NCI-H1694 treated with DMSO at 0.1 percent for 48 hours (cell line): ENCODE results near the gene RPP30.
"Not testable (repeated sequence)": the region's sequence is repeated elsewhere in the genome, so short reads cannot be mapped to it uniquely, and the experiment has no call there.

Experiments
- DNase-seq: peaks from one replicate; lab custom pipeline; 2025; lab: John Stamatoyannopoulos, UW

Gene RPP30

GRCh38 chr10:90871279-90871765 is 452 bp upstream of the RPP30 start:
- DNase-seq, result no peak

DNA sequence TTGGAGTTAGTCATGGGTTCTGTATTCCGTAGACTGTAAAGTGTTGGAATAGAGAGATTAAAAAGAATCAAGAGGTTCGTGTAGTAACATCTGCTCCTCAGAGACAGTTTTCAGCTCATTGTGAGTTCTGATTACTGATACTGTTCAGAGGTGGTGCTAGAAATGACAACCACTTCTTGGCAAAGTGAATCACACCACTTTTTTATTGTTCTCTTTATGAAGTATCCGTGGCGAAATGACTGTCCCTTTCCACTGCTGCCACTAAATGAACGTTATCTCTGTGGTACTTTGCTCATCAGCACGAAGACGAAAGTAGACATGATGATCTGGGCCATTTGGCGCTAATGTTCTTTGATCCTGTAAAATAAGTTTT is 860 bp downstream of the RPP30 start:
- no peak for DNase-seq

GRCh38 chr10:90879062-90879461 is 7.3 kb downstream of the RPP30 start:
- no peak for DNase-seq

GRCh38 chr10:90880059-90880719 is 8.4 kb downstream of the RPP30 start:
- peak; percentile 50 for DNase-seq

DNA sequence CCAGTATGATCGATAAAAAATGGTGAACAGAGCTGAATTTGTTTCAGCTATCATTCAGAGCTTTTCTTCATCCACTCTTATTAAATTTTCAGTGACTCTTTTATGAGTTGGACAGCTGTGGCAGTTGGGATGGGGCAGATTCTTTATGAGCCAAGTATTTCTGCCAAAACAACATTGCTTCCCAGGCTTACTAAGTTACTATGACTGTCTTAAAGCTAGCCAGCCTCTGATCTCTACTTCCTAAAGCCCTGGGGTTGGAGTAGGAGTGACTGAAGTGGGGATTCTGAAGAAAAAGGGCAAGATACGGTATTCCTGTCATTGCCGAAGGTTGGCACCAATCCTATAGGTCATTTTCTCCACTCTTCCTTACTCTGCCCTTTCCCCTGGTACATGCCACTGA is 12.7 kb downstream of the RPP30 start:
- no peak for DNase-seq

- no peak for DNase-seq
Measured at GRCh38 chr10:90885176-90885575, 13.4 kb downstream of the RPP30 start.

- no peak for DNase-seq
Measured at GRCh38 chr10:90887555-90887954, 15.8 kb downstream of the RPP30 start.

GRCh38 chr10:90888387-90888786 is 16.6 kb downstream of the RPP30 start:
- no peak for DNase-seq

DNA sequence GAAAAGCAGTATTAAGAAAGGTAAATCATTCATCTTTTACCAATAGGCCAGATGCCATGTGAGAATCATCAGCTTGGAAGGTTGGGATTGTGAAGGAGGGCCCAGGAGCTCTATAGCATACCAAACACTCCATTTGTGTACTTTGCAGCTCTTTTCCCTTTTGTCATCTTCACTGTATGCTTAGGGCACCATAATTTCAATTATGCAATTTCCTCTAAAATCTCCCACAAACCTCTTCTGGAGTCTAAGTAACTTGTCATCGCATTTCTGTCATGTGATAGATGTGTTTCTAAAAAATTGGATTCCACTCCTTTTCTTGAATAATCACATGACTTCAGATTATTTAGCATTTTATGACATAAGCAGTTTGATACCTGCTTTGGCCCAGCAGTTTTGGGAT is 17.9 kb downstream of the RPP30 start:
- DNase-seq, result no peak

DNA sequence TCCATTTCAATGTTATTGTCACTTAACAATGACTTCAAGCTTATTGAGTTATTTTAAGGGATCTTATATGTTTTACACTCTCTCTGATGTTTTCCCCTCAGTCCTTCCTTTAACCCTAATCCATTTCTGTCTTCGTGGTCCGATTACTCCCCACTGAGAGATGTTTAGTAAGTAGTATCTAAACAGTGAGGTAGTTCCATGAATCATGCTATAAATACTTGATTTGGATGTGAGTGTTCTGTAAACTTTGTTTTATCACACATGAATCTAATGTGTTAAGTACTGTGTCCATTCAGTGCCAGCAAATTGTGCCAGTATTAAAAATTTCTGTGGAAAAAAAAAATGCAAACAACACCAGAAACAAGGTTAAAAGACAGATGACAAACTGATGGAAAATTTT is 18.6 kb downstream of the RPP30 start:
- DNase-seq, result no peak

DNA sequence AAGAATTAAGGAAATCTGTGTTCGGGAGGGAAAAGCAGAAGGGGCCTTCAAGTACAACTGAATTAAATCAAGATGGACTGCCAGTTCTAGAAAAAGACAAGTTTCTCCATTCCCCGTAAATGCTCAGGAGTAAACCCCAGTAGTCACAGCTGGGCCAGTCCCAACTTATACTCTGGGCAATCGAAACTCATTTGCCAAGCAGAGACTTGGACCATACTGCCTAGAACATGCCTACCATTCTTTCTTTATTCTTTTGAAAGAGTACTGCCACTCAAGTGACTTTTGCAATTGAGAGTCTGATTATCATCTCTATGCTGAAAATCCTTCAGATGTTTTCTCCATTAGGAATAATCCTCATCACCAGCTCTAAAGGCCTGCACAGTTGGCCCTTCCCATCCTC is 21.4 kb downstream of the RPP30 start:
- DNase-seq, result no peak

DNA sequence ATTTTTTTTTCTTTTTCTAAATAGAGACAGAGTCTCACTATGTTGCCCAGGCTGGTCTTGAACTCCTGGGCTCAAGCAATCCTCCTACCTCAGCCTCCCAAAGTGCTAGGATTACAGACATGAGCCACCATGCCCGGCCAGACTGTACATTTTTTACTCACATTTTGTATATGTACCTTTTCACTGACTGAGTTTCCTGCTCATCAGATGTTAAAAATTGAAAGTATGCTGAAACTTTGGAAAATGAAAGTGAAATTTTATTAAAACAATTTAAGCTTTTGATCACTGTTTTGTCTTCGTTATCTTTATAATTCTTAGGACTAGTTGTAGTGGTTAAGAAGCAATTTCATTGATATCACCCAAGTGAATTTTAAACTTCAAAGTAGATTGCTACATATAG is 25.1 kb downstream of the RPP30 start:
- not testable (repeated sequence) for DNase-seq

- DNase-seq, result no peak
Measured at GRCh38 chr10:90905925-90906324, 34.2 kb downstream of the RPP30 start.

DNA sequence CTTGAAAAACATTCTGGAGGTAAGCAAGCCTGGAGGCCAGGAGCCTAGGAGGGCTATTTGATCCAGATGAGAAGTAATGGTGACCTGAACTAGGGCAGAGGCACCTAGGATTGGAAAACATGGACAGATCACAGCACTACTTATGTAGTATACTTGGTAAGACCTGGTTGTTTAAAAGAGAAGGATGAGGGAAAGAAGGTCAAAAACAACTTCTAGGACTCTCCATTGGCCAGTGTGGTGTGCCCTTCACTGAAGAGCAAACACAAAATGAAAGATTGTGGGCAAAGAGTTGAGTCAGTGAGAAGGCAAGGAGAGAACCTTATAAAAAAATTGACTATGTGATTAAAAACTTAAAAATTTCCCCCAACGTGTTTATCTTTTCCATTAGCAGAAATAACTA is 34.8 kb downstream of the RPP30 start:
- DNase-seq, result no peak

DNA sequence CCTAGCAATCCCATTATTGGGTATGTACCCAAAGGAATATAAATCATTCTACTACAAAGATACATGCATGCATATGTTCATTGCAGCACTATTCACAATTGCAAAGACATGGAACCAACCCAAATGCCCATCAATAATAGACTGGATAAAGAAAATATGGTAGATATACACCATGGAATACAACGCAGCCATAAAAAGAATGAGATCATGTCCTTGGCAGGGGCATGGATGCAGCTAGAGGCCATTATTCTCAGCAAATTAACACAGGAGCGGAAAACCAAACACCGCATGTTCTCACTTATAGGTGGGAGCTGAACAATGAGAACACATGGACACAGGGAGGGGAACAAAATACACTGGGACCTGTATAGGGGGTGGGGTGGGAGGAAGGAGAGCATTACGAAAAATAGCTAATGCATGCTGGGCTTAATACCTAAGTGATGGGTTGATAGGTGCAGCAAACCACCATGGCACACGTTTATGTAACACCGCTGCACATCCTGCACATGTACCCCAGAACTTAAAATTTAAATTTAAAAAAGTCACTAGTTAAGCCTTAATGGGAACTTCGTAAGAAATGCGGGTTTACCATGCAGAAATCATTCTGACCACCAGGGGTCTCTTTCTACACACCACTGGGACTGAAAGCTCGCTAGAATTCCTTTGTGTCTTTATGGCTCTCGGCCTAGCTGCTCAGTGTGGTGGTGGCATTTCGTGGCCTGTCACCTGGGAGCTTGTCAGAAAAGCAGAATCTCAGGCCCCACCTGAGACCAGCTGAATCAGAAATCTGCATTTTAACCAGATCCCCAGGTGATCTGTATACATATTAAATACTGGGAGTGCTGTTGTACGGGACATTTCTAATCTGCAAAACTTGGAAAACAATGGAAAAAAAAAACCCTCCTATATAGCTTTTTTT is 39.6 kb downstream of the RPP30 start:
- peak; percentile 59 for DNase-seq

GRCh38 chr10:90912174-90912573 is 40.4 kb downstream of the RPP30 start:
- DNase-seq, result no peak

DNA sequence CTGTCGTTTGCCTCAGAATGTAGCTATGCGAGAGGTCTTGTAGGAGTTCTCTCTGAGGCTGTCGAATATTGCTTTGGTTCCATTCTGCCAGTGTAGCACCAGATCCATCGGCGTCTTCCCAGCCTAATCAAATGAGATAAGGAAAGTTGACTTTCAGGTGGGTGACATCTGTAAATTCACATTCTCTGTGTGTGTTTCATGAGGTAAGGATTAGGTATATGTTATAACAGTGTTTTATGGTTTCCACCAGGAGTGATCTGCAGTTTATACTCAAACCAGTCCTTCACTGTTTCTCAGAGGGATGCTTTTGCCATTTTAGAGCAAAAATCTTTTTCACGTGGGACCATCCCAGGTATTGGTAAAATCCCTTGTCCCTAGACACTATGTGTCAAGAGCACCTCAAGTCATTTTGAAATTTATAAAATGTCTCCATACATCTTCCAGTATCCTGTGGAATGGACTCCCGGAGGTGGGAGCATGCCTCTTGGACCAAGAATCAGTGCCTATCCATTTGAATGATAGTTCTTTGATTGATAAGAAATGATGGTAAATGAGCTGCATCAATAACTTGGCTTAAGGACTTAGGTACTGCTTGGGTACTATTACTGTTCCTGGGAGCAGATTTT is 41.2 kb downstream of the RPP30 start:
- DNase-seq, result no peak

DNA sequence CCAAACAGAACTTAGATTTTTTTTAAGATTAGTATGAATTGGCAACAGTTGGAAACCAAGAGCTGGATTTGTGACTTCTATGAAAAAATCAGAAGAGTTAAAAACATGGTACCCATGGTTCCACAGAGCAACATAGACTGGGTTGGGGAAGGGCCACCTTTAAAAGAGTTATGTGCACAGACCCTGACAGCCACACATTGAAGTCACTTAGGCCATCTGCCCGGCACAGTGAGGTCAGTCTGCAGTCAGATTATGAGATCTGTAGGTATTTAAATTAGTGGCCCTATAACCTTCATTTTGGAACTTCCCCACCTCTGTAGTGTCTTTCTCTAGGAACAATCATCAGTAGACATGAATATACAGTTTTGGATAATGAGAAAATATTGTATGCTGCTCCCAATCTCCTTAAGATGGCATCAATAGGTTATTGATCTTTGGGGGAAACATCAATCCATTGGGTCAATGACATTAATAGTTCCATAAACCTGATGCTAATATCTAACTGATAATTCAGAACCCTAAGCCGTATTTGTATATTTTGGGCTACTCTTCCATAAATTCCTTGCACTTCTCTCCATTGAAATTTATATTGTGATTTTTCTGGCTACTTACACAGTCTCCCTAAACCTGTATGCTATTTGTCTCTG is 42.1 kb downstream of the RPP30 start:
- DNase-seq, result no peak

GRCh38 chr10:90914992-90915765 is 43.4 kb downstream of the RPP30 start:
- DNase-seq, result no peak

GRCh38 chr10:90915766-90916075 is 43.9 kb downstream of the RPP30 start:
- DNase-seq, result no peak

DNA sequence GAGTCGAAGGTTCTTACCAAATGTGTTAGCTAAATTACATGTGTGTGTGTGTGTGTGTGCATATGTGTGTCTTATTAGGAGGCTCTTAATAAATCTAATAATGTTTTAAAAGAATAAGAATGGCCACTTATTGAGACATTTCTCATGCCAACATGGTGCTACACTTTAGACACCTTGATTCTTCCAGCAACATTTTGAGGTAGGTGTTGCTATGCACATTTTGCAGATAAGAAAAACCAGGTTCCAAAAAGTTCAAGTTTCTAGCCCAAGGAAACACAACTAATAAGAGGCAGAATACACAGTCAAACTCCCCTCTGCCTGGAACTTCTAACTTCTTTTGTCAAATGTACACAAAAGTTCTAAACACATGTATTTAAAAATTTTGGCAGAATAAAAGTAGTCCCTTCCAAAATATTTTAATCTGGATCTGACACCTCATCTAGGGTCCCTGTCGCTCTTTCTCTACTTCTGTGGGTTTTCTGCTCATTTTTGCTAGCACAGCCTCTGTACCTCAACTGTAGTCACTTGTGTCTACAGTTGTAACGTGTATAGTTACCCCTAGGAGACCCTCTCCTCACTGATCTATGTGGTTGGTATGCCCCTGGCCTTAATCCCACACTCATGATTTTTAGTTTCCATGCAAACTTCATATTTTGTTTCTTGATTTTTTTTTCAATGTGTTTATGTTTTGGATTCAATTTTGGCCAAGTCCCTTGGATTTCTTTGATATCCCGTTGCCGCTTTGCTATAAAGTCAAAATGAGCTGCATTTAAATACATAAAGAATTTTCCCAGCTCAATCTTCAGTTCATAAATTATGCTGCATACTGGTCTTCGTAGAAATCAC is 44.8 kb downstream of the RPP30 start:
- no peak for DNase-seq
